Mucosa of descending colon (tissue), 3 donors: ENCODE measurements around the gene NUDT3. TPM values are rescaled to one million over a fixed set of nuclear protein-coding genes. Genes with fewer than 3 reads are reported as not detected.
"Not testable (repeated sequence)": the region's sequence is repeated elsewhere in the genome, so short reads cannot be mapped to it uniquely, and the experiment has no call there.

Experiments used
- ATAC-seq: fragments of 200-7000 bp; cut with Tn5 transposase; one replicate; pipeline ENCODE4 v1.9.1; 2020; ENCODE audit warnings: mild to moderate bottlenecking, moderate library complexity
- DNase-seq, 3 donors: peaks; one replicate each; pipeline ENCODE4 v3.0.0-alpha.2; 2020
- H3K36me3 ChIP-seq: fragments of 200-600 bp; one replicate; pipeline ENCODE4 v1.8.0; 2021; ENCODE audit warnings: low read depth, mild to moderate bottlenecking
- H3K4me1 ChIP-seq: fragments of 200-600 bp; one replicate; pipeline ENCODE4 v1.8.0; 2021; ENCODE audit warnings: low read depth, mild to moderate bottlenecking
- H3K4me3 ChIP-seq: fragments of 200-600 bp; one replicate; pipeline ENCODE4 v1.8.0; 2021; ENCODE audit warnings: mild to moderate bottlenecking
- H3K9me3 ChIP-seq: fragments of 200-600 bp; one replicate; pipeline ENCODE4 v1.8.0; 2021; ENCODE audit warnings: mild to moderate bottlenecking
- intact Hi-C, 2 donors: fragments of 100-400 bp; cut with DNase I in 1 of 2; cut with micrococcal nuclease in 1 of 2; formaldehyde crosslinking; loops; one replicate each; pipeline versions ENCODE4 v1.11.0 to v1.11.1; 2022; cut with DNase I, micrococcal nuclease
- total RNA-seq, 3 donors: library from RNA; stranded (reverse); fragmentation: NEBNext Ultra II Directional in 2 of 3; extraction: Animal tissue kit (Norgen Biotek cat#: 25700) in 2 of 3; gene quantifications; one replicate each; pipeline versions ENCODE4 v1.2.1 to v1.2.4, GENCODE V29; 2021 to 2023
- TF ChIP-seq, protein P1 (sequence below): fragments of 200-600 bp; IDR thresholded peaks from one replicate; pipeline ENCODE4 v1.8.0; 2022; ENCODE audit warnings: antibody characterized with exemption, mild to moderate bottlenecking
- donor health status: DM: no; HTN: no; CAD: no; lungs with moderate emphysema.
- donor health status: DM: no; HTN: no; CAD: no.
- donor health status: DM: no; HTN: yes; CAD: no.

Gene NUDT3
- total RNA-seq, 3 donors from 2014 or later, result 19.1 to 48.7 (median 26.7) TPM

DNA sequence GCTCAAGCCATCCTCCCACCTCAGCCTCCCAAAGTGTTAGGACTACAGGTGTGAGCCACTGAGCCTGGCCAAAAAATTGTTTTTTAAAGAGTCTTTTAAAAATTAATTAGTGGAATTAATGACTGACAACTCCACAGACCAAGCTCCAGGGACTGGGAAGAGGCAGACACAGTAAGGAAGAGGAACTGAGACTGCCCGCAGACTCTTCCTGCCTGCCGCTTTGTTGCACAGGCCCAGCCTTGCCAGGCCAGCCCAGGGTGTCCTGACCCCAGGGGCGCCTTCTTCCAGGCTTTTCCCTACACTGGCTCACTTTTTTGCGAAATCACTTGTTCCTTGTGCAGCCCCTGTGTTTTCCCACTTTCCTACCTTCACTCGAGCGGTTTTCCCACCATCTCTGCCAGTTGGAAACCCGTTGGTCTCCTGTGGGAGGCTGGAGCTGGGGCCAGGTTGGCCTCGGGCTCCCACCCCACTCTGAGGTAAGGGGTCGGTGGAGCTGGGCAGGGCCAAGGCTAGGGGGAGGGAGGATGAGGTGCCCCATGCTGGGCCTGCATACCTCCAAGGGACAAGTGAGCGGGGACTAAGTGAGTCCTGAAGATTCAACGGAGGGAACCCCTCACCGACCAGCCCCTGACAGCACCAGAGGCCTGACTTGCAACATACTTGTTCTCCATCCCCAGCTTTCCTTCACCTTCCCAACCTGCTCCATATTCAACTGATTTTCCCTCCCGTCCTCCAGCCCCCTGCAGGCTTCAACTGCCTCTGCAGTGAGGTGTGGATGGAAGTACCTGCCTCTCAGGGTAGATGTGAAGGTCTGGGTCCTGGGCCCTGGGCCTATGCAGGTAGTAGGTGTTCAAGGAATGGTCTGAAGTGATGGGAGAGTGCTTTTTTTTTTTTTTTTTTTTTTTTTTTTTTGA is 120.2 kb downstream of the NUDT3 start:
- no peaks in the 10 kb centered on the region for H3K4me1 ChIP-seq
- no peaks in the 10 kb centered on the region for H3K36me3 ChIP-seq
- H3K4me3 ChIP-seq, result no peak overlapping the region
- peak in 1 of 3 donors; percentile 32 for DNase-seq
- H3K9me3 ChIP-seq, result no peaks in the 10 kb centered on the region
- intact Hi-C loops, result no loop called here
- TF ChIP-seq, protein P1, sequence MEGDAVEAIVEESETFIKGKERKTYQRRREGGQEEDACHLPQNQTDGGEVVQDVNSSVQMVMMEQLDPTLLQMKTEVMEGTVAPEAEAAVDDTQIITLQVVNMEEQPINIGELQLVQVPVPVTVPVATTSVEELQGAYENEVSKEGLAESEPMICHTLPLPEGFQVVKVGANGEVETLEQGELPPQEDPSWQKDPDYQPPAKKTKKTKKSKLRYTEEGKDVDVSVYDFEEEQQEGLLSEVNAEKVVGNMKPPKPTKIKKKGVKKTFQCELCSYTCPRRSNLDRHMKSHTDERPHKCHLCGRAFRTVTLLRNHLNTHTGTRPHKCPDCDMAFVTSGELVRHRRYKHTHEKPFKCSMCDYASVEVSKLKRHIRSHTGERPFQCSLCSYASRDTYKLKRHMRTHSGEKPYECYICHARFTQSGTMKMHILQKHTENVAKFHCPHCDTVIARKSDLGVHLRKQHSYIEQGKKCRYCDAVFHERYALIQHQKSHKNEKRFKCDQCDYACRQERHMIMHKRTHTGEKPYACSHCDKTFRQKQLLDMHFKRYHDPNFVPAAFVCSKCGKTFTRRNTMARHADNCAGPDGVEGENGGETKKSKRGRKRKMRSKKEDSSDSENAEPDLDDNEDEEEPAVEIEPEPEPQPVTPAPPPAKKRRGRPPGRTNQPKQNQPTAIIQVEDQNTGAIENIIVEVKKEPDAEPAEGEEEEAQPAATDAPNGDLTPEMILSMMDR, result no peak
- ATAC-seq, result peak; percentile 33

DNA sequence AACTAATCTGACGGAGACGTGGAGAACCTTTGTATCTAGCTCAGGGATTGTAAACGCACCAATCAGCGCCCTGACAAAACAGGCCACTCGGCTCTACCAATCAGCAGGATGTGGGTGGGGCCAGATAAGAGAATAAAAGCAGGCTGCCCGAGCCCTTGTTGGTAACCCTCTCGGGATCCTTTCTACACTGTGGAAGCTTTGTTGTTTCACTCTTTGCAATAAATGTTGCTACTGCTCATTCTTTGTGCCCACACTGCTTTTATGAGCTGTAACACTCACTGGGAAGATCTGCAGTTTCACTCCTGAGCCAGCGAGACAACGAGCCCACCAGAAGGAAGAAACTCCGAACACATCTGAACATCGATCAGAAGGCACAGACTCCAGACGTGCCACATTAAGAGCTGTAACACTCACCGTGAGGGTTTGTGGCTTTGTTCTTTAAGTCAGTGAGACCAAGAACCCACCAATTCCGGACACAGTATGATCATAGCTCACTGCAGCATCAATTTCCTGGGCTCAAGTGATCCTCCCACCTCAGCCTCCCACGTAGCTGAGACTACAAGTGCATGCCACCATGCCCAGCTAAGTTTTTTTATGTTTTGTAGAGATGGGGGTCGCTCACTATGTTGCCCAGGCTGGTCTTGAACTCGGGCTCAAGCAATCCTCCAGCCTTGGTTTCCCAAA is 122.7 kb downstream of the NUDT3 start:
- DNase-seq, ATAC-seq, H3K4me1 ChIP-seq, H3K9me3 ChIP-seq, H3K36me3 ChIP-seq, H3K4me3 ChIP-seq, intact Hi-C loops: not testable (repeated sequence)

DNA sequence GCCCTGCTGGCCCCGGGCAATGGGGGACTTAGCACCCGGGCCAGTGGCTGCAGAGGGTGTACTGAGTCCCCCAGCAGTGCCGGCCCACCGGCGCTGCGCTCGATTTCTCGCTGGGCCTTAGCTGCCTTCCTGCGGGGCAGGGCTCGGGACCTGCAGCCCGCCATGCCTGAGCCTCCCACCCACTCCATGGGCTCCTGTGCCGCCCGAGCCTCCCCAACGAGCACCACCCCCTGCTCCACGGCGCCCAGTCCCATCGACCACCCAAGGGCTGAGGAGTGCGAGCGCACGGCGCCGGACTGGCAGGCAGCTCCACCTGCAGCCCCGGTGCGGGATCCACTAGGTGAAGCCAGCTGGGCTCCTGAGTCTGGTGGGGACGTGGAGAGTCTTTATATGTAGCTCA is 123.3 kb downstream of the NUDT3 start:
- ATAC-seq, H3K4me1 ChIP-seq, DNase-seq, H3K4me3 ChIP-seq, H3K36me3 ChIP-seq, H3K9me3 ChIP-seq, intact Hi-C loops: not testable (repeated sequence)

DNA sequence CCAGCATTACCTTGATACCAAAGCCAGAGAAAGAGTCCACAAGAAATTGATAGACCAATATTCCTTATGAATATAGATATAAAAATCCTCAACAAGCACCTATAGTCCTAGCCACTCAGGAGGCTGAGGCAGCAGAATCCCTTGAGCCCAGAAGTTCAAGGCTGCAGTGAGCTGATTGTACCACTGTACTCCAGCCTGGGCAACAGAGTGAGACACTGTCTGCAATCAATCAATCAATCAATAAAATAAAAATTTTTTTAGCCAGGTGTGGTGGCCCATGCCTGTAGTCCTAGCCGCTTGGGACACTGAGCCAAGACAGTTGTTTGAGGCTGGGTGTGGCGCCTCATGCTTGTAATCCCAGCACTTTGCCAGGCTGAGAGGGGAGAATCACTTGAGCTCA is 124.7 kb downstream of the NUDT3 start:
- no peak for ATAC-seq
- TF ChIP-seq, protein P1, result no peak
- no peak for DNase-seq

DNA sequence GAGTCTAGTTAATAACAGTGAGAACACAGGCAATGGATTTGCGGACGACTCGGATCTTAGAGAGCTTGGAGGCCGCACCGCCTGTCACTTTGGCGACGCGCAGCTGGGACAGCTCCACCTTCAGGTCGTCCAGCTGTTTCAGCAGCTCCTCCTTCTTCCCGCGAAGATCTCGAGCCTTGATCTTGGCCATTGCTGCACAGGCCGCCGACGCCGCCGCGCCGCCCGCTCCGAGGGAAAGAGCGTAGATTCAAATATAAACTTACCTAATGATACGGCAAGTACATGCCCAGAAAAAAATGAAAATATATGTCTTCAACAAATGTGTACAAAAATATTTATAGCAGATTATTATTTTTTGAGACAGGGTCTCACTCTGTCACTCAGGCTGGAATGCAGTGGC is 129.0 kb downstream of the NUDT3 start:
- H3K36me3 ChIP-seq, DNase-seq, H3K4me3 ChIP-seq, H3K4me1 ChIP-seq, ATAC-seq, H3K9me3 ChIP-seq, intact Hi-C loops: not testable (repeated sequence)

More for the DNA sequence above, 124.7 kb downstream of the NUDT3 start:
- intact Hi-C loops, result no loop called here
- no peaks in the 10 kb centered on the region for H3K36me3 ChIP-seq
- no peak overlapping the region for H3K4me3 ChIP-seq
- H3K9me3 ChIP-seq, result no peaks in the 10 kb centered on the region
- H3K4me1 ChIP-seq, result no peaks in the 10 kb centered on the region

DNA sequence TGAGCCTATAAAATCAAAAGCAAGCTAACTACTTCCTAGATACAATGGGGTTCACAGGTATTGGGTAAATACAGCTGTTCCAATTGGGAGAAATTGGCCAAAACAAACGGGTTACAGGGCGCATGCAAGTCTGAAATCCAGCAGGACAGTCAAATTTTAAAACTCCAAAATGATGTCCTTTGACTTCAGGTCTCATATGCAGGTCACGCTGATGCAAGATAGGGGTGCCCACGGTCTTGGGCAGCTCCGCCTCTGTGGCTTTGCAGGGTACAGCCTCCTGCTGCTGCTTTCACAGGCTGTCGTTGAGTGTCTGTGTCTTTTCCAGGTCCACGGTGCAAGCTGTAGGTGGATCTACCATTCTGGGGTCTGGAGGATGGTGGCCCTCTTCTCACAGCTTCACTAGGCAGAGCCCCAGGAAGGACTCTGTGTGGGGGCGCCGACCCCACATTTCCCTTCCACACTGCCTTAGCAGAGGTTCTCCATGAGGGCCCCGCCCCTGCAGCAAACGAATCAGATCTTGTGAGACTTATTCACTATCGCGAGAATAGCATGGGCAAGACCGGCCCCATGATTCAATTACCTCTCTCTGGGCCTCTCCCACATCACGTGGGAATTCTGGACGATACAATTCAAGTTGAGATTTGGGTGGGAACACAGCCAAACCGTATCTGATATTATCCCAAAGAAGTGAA is 131.7 kb downstream of the NUDT3 start:
- TF ChIP-seq, protein P1, result no peak
- H3K4me1 ChIP-seq, result no peaks in the 10 kb centered on the region
- DNase-seq (no peak), ATAC-seq (no peak)
- intact Hi-C loops, result no loop called here
- no peaks in the 10 kb centered on the region for H3K9me3 ChIP-seq
- H3K36me3 ChIP-seq, result no peaks in the 10 kb centered on the region
- no peak overlapping the region for H3K4me3 ChIP-seq
